ENCODE results near the gene WDR6.
"Not testable (repeated sequence)": the region's sequence is repeated elsewhere in the genome, so short reads cannot be mapped to it uniquely, and the experiment has no call there.

The WDR6 gene

GRCh38 chr3:48991851-48992545 is 15.2 kb upstream of the WDR6 start:
- DNase-seq: no peak

GRCh38 chr3:48993834-48994233 is 13.4 kb upstream of the WDR6 start:
- DNase-seq: no peak

GRCh38 chr3:48996640-48997039 is 10.6 kb upstream of the WDR6 start:
- DNase-seq: no peak

GRCh38 chr3:48997102-48997635 is 10.0 kb upstream of the WDR6 start:
- no peak for DNase-seq

GRCh38 chr3:48997714-48998637 is 9.2 kb upstream of the WDR6 start:
- DNase-seq: peak; percentile 38

- no peak for DNase-seq
These were observed 7.9 kb upstream of the WDR6 start for GRCh38 chr3:48999085-48999858.

- DNase-seq: no peak
These were observed 6.0 kb upstream of the WDR6 start for GRCh38 chr3:49001155-49001554.

- DNase-seq: no peak
These were observed 2.6 kb upstream of the WDR6 start for GRCh38 chr3:49004352-49005302.

- DNase-seq: no peak
These were observed 1.9 kb upstream of the WDR6 start for GRCh38 chr3:49005303-49005680.

- no peak for DNase-seq
These were observed 1.2 kb upstream of the WDR6 start for GRCh38 chr3:49005998-49006397.

- peak; percentile 30 for DNase-seq
These were observed 653 bp upstream of the WDR6 start for GRCh38 chr3:49006408-49007067.

- peak; percentile 64 for DNase-seq
These were observed 759 bp downstream of the WDR6 start for GRCh38 chr3:49007771-49008528.

- DNase-seq: not testable (repeated sequence)
These were observed 1.4 kb downstream of the WDR6 start for GRCh38 chr3:49008627-49009026.

- no peak for DNase-seq
These were observed 2.2 kb downstream of the WDR6 start for GRCh38 chr3:49009396-49009795.

GRCh38 chr3:49012441-49013017 is 5.3 kb downstream of the WDR6 start:
- no peak for DNase-seq

- DNase-seq: no peak
These were observed 6.0 kb downstream of the WDR6 start for GRCh38 chr3:49013113-49013737.

- DNase-seq: no peak
These were observed 6.8 kb downstream of the WDR6 start for GRCh38 chr3:49013738-49014660.

GRCh38 chr3:49015072-49015471 is 7.9 kb downstream of the WDR6 start:
- DNase-seq: no peak

GRCh38 chr3:49015765-49016164 is 8.6 kb downstream of the WDR6 start:
- no peak for DNase-seq
